ENCODE data around the gene SLC35E4. TPM values are rescaled to one million over a fixed set of nuclear protein-coding genes. Genes with fewer than 3 reads are reported as not detected.
A peak's percentile ranks its signal among the peaks of the same experiment; 100 is the strongest.
"Not testable (repeated sequence)": the region's sequence is repeated elsewhere in the genome, so short reads cannot be mapped to it uniquely, and the experiment has no call there.

Gene SLC35E4
- total and polyA plus RNA-seq, 2 experiments from 2014 or later: 2.6 to 11.3 TPM

- no peak for TF ChIP-seq CTCF (conservative IDR thresholded peaks at IDR 0.05; ENCODE audit: low read depth in 2 of 2)
- no peak for TF ChIP-seq CREB1 (CRISPR knock-in tag; IDR thresholded peaks at IDR 0.05; ENCODE audit: low read depth)
- TF ChIP-seq ETS1 (IDR thresholded peaks at IDR 0.05): no peak
- TF ChIP-seq POLR2AphosphoS5 (IDR thresholded peaks at IDR 0.05; ENCODE audit: low read depth): no peak
- no peak for TF ChIP-seq ZNF331 (CRISPR knock-in tag; IDR thresholded peaks at IDR 0.05; ENCODE audit: low read depth)
These were observed 8.1 kb upstream of the SLC35E4 start (continued) for GRCh38 chr22:30627471-30627870.

GRCh38 chr22:30628491-30628890, 7.1 kb upstream of the SLC35E4 start:
- Mint-ChIP-seq H3K27me3 (ENCODE audit: insufficient read depth, low read depth, poor library complexity) (peaks cover 19% of the 10 kb centered on the region), H3K4me3 (no peak overlapping the region), H3K36me3 (ENCODE audit: low read depth) (peaks cover 27% of the 10 kb centered on the region), H3K4me1 (peaks cover 4% of the 10 kb centered on the region; the same call in 2 of the 3 replicates), H3K27ac (no peak overlapping the region), H3K9me3 (peaks cover 12% of the 10 kb centered on the region)
- no peak for DNase-seq (ENCODE audit: low spot score)
- H3K27ac ChIP-seq (ENCODE audit: low read depth): no peak overlapping the region
- H3K4me2 ChIP-seq: no peak overlapping the region
- H3K4me1 ChIP-seq (ENCODE audit: insufficient read depth): no peaks in the 10 kb centered on the region
- TF ChIP-seq POLR2AphosphoS5 (IDR thresholded peaks at IDR 0.05; ENCODE audit: low read depth) (0 out of 2 replicates have a peak, but pooled peaks have one; percentile 7), ZNF114 (CRISPR knock-in tag; IDR thresholded peaks at IDR 0.05) (no peak)
- H3K4me3 ChIP-seq: no peak overlapping the region
- ATAC-seq: no peak
- no peaks in the 10 kb centered on the region for H3K9me2 ChIP-seq (ENCODE audit: insufficient read depth)
- no peak overlapping the region for H2AFZ ChIP-seq
- H3K27me3 ChIP-seq (ENCODE audit: insufficient read depth): no peaks in the 10 kb centered on the region
- H3K36me3 ChIP-seq (ENCODE audit: insufficient read depth): peaks cover 3% of the 10 kb centered on the region; the same call in 1 of the 2 replicates
- H4K20me1 ChIP-seq (replicated peaks; ENCODE audit: insufficient read depth): no peaks in the 10 kb centered on the region
- no peaks in the 10 kb centered on the region for H3F3A ChIP-seq (replicated peaks; ENCODE audit: low read depth)
- H3K79me2 ChIP-seq (replicated peaks; ENCODE audit: insufficient read depth): no peaks in the 10 kb centered on the region

GRCh38 chr22:30631469-30631868, 4.1 kb upstream of the SLC35E4 start:
- peaks cover 12% of the 10 kb centered on the region for H3K9me3 Mint-ChIP-seq
- H3K4me1 ChIP-seq (ENCODE audit: insufficient read depth); H2AFZ ChIP-seq; H3K4me3 ChIP-seq; H4K20me1 ChIP-seq (replicated peaks; ENCODE audit: insufficient read depth); ATAC-seq; H3K27ac Mint-ChIP-seq; H3K27ac ChIP-seq (ENCODE audit: low read depth); H3K4me3 Mint-ChIP-seq; H3K9me2 ChIP-seq (ENCODE audit: insufficient read depth); H3K36me3 ChIP-seq (ENCODE audit: insufficient read depth); H3F3A ChIP-seq (replicated peaks; ENCODE audit: low read depth); DNase-seq (ENCODE audit: low spot score); H3K27me3 ChIP-seq (ENCODE audit: insufficient read depth); H3K4me2 ChIP-seq; H3K79me2 ChIP-seq (replicated peaks; ENCODE audit: insufficient read depth): not testable (repeated sequence)
- H3K36me3 Mint-ChIP-seq (ENCODE audit: low read depth): peaks cover 17% of the 10 kb centered on the region
- H3K27me3 Mint-ChIP-seq (ENCODE audit: insufficient read depth, low read depth, poor library complexity): peaks cover 22% of the 10 kb centered on the region
- H3K4me1 Mint-ChIP-seq: peaks cover 14% of the 10 kb centered on the region
